GM12874 (cell line): ENCODE data around the gene ZBED1.

ENCODE experiments used
- TF ChIP-seq, protein P1 (sequence below): IDR thresholded peaks from 2 replicates; pipeline ENCODE4 v1.5.1; 2011; ENCODE audit warnings: low read depth, mild to moderate bottlenecking, control low read depth, low read length, moderate library complexity; ENCODE audit not compliant: insufficient read depth

ZBED1 gene

DNA sequence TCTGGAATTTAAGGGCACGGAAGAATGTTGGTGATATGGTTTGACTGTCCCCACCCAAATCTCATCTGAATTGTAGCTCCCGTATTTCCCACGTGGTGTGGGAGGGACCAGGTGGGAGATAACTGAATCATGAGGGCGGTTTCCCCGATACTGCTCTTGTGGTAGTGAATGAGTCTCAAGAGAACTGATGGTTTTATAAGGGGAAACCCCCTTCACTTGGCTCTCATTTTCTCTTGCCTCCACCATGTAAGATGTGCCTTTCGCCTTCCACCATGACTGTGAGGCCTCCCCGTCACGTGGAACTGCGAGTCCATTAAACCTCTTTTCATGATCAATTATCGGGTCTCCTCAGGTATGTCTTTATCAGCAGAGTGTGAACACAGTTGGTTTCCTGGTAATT lies 25.6 kb upstream of the ZBED1 start:
- TF ChIP-seq, protein P1, sequence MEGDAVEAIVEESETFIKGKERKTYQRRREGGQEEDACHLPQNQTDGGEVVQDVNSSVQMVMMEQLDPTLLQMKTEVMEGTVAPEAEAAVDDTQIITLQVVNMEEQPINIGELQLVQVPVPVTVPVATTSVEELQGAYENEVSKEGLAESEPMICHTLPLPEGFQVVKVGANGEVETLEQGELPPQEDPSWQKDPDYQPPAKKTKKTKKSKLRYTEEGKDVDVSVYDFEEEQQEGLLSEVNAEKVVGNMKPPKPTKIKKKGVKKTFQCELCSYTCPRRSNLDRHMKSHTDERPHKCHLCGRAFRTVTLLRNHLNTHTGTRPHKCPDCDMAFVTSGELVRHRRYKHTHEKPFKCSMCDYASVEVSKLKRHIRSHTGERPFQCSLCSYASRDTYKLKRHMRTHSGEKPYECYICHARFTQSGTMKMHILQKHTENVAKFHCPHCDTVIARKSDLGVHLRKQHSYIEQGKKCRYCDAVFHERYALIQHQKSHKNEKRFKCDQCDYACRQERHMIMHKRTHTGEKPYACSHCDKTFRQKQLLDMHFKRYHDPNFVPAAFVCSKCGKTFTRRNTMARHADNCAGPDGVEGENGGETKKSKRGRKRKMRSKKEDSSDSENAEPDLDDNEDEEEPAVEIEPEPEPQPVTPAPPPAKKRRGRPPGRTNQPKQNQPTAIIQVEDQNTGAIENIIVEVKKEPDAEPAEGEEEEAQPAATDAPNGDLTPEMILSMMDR: no peak

DNA sequence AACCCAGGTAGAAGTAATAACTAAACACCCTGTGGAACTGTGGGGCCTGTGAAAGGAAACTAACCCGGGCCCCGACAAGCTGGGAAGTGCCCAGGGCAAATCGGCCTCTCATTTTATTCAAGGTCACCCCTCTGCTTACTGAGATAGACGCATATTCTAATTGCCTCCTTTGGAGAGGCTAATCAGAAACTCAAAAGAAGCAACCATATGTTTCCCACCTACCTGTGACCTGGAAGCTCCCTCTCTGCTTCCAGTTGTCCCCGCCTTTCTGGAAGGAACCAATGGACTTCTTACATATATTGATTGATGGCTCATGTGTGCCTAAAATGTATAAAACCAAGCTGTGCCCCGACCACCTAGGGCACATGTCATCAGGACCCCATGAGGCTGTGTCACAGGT lies 23.1 kb upstream of the ZBED1 start:
- TF ChIP-seq, protein P1: no peak

DNA sequence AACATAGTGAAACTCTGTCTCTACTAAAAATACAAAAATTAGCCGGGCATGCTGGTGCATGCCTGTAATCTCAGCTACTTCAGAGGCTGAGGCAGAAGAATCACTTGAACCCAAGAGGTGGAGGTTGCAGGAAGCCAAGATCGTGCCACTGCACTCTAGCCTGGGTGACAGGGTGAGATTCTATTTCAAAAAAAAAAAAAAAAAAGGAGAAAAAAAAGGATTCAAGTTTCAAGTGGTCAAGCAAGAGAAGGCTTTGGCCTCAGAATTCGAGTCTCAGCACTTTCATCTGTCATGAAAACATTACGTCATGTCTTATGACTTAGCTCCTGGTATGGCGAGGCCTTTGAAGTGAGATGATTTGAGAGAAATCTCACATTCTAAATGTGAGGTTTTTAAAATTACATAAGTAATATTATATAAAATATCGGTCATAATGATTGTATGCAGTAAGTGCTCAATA lies 21.2 kb upstream of the ZBED1 start:
- TF ChIP-seq, protein P1: no peak

DNA sequence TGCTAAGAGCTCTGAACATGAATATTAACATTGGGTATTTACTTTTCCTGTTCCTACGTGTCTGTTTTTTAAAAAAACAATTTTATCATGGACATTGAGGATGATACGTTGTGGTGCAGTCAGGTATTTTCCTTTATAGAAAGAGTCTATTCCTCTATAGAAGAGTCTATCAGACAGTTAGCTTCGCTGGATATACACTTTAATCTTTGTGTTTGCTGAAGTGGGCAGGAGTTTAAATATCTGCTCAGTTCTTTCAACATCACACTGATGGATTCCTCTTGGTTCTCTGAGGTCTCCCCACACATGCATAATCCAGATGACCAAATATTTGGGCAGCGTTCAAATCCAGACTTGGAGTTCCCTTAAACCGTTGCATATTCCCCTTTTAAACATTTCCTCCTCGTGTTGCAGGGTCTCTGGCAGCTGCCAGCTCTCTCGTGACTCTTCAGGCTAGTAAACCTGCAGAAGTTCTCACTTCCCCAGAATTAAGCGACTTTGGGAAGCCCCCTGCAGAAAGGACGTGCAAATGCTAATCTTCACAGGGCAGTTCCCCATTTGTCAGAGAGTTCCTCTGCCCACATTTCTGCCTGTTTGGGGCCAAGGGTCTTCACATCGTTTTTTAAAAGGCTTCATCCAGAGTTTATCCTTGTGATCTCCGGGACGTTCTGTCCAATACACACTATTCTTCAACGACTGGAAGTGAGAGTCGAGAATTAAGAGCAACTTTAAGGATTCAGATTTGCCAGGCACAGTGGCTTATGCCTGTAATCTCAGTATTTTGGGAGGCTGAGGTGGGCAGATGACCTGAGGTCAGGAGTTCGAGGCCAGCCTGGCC lies 20.5 kb upstream of the ZBED1 start:
- TF ChIP-seq, protein P1: no peak

DNA sequence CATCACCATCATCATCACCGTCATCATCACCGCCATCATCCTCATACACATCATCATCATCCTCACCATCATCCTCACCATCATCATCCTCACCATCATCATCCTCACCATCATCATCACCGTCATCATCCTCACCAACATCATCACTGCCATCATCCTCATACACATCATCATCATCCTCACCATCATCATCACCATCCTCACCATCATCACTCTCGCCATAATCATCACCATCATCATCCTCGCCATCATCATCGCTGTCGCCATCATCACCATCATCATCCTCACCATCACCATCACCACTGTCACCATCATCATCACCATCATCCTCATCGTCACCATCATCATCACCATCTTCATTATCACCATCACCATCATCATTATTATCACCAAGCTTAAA lies 19.8 kb upstream of the ZBED1 start:
- TF ChIP-seq, protein P1: no peak

DNA sequence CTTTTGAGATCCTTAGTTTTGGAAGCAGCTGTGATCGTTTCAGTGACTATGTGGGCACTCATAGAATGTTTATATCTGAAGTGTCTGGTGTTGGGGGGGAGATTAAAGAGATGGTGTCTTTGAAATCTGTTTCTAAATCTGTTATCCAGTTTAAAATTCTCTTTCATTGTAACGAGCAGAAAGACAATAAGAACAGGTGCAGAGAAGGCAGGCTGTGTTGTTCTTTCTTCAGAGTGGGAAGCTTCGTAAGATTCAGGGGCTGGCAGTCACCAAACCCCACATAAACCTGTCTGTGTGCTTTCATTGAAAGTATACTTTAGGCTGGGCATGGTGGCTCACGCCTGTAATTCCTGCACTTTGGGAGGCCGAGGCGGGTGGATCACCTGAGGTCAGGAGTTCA lies 16.3 kb upstream of the ZBED1 start:
- TF ChIP-seq, protein P1: no peak

DNA sequence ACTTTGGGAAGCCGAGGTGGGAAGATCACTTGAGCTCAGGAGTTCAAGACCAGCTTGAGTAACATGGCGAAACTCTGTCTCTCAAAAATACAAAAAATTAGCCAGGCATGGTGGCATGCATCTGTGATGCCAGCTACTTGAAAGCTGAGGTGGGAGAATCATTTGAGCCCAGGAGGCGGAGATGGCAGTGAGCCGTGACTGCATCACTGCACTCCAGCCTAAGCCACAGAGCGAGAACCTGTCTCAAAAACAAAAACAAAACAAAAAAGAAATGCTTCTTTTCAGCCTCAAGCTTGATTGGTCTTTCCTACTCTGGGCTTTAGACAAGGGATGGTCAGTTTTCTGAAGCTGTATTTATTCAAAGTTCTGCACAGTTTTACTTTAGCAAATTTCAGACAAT lies 15.8 kb upstream of the ZBED1 start:
- TF ChIP-seq, protein P1: no peak
